ENCODE data around the gene FBXO7.

FBXO7 gene

DNA sequence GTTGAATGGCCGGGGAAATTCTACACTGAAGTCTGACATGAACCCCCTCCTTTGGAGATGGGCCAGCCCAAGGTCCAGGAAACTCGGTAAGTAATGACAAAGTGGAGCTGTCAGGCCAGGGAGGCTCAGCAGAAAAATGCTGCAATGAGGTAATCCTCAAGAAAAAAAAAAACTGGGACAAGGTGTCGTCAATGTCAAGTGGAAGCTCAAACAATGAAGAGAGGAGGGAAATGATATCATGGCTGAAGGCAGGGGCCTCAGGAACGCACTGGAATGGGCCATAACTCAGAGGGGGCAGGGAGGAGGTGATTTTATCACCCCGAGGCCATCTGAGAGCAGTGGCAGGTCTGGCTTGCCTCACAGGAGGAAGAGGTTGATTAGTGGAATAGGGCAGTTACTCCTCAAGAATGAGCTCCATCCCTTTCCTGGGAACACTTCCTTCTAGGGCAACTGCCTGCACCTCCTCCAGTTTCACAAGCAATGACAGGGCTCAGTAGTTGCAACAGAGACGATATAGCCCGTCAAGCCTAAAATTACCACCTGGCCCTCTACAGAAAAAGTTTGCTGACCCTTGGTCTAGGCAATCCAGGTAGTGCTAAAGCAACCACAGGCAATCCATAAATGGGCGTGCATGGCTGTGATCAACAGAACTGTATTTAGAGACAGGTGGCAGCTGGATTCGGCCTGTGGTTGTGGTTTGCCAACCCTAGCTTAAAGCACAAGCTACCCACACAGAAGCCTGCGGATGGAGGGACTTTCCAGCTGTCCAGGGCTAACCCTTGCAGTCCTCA, 65.2 kb downstream of the FBXO7 start:
- no peak overlapping the region for H3K4me2 ChIP-seq (ENCODE audit: insufficient read depth, low read length)
- H4K20me1 ChIP-seq (ENCODE audit: insufficient read depth, low read length), result no peaks in the 10 kb centered on the region; the same call in 1 of the 2 replicates
- ATAC-seq (ENCODE audit: insufficient read depth, low read depth) (peak; percentile 55; the same call in 2 of the 3 replicates), DNase-seq (no peak)
- H3K9ac ChIP-seq (ENCODE audit: low read depth, low read length), result no peak overlapping the region
- H3K27me3 ChIP-seq (ENCODE audit: insufficient read depth, low read length, poor library complexity), result peaks cover 4% of the 10 kb centered on the region
- H2AFZ ChIP-seq (ENCODE audit: low read depth, low read length), result no peak overlapping the region
- H3K4me1 ChIP-seq (ENCODE audit: insufficient read depth, low read length), result no peaks in the 10 kb centered on the region
- TF ChIP-seq, protein P1, sequence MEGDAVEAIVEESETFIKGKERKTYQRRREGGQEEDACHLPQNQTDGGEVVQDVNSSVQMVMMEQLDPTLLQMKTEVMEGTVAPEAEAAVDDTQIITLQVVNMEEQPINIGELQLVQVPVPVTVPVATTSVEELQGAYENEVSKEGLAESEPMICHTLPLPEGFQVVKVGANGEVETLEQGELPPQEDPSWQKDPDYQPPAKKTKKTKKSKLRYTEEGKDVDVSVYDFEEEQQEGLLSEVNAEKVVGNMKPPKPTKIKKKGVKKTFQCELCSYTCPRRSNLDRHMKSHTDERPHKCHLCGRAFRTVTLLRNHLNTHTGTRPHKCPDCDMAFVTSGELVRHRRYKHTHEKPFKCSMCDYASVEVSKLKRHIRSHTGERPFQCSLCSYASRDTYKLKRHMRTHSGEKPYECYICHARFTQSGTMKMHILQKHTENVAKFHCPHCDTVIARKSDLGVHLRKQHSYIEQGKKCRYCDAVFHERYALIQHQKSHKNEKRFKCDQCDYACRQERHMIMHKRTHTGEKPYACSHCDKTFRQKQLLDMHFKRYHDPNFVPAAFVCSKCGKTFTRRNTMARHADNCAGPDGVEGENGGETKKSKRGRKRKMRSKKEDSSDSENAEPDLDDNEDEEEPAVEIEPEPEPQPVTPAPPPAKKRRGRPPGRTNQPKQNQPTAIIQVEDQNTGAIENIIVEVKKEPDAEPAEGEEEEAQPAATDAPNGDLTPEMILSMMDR (IDR thresholded peaks at IDR 0.05; ENCODE audit: borderline replicate concordance, extremely low read depth, low read length, poor library complexity, severe bottlenecking), result no peak
- TF ChIP-seq EZH2 (IDR thresholded peaks at IDR 0.05; ENCODE audit: borderline replicate concordance, low read depth, low read length, severe bottlenecking), result no peak
- no peaks in the 10 kb centered on the region for H3K79me2 ChIP-seq (ENCODE audit: insufficient read depth, low read length)
- no peak overlapping the region for H3K27ac ChIP-seq (ENCODE audit: low read length)
- H3K36me3 ChIP-seq (ENCODE audit: insufficient read depth, low read length), result no peaks in the 10 kb centered on the region
- H3K9me3 ChIP-seq (ENCODE audit: insufficient read depth, low read length, severe bottlenecking), result no peaks in the 10 kb centered on the region
- H3K4me3 ChIP-seq (ENCODE audit: low read depth in 1 of 2, low read length in 2 of 2), result no peak overlapping the region

DNA sequence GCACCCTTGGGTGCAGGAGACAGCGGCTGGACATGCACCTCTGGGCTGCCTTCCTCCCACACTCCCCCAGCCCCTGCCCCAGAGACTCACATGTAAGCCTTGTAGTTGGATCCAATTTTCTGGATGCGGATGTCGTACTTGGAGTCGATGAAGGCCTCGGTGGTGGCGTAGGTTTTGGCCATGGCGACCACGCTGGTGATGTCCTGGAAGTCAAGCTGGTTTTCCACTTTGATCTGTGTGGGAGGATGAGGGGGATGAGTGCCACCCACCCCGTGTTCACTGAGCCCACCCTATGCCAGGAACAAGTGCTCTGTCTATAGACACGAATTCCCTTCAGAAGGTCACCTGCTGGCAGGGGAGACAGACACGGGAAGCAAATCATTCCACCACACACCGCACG, 66.9 kb downstream of the FBXO7 start:
- Histone ChIP-seq H3K9ac (ENCODE audit: low read depth, low read length) (no peak overlapping the region), H3K9me3 (ENCODE audit: insufficient read depth, low read length, severe bottlenecking) (no peaks in the 10 kb centered on the region), H3K27me3 (ENCODE audit: insufficient read depth, low read length, poor library complexity) (no peaks in the 10 kb centered on the region), H3K4me1 (ENCODE audit: insufficient read depth, low read length) (no peaks in the 10 kb centered on the region), H3K4me2 (ENCODE audit: insufficient read depth, low read length) (no peak overlapping the region), H3K4me3 (ENCODE audit: low read depth in 1 of 2, low read length in 2 of 2) (no peak overlapping the region), H3K27ac (ENCODE audit: low read length) (no peak overlapping the region), H4K20me1 (ENCODE audit: insufficient read depth, low read length) (no peaks in the 10 kb centered on the region; the same call in 1 of the 2 replicates), H2AFZ (ENCODE audit: low read depth, low read length) (no peak overlapping the region), H3K36me3 (ENCODE audit: insufficient read depth, low read length) (no peaks in the 10 kb centered on the region), H3K79me2 (ENCODE audit: insufficient read depth, low read length) (no peaks in the 10 kb centered on the region)
- DNase-seq, result no peak
- TF ChIP-seq, protein P1 (IDR thresholded peaks at IDR 0.05; ENCODE audit: borderline replicate concordance, extremely low read depth, low read length, poor library complexity, severe bottlenecking), result no peak
- ATAC-seq (ENCODE audit: insufficient read depth, low read depth), result no peak

DNA sequence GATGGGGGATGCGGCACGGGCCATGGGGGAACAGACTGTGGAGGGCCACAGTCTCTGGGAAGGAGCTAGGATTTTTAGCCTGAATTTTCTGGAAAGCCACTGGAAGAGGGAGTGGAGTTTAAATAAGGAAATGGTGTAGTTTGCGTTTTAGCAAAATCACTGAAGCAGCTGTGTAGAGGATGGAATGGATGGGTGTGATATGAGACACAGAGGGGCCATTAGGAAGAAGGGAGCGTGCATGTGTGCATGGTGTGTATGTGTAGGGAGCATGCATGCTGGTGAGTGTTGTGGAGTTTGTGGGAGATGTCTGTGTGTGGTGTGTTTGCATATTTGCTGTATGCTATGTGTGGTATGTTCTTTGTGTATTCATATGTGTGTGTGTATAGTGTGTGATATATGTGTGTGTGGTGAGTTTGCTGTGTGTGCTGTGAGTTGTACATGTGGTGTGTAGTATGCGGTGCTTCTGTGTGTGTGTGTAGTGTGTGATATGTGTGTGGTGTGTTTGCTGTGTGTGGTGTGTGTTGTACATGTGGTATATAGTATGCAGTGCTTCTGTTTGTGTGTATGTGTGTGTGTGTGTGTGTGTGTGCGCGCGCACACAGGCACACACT, 67.6 kb downstream of the FBXO7 start:
- Histone ChIP-seq H3K9ac (ENCODE audit: low read depth, low read length) (no peak overlapping the region), H3K36me3 (ENCODE audit: insufficient read depth, low read length) (no peaks in the 10 kb centered on the region), H3K79me2 (ENCODE audit: insufficient read depth, low read length) (no peaks in the 10 kb centered on the region), H3K27me3 (ENCODE audit: insufficient read depth, low read length, poor library complexity) (no peaks in the 10 kb centered on the region), H3K4me3 (ENCODE audit: low read depth in 1 of 2, low read length in 2 of 2) (no peak overlapping the region), H3K27ac (ENCODE audit: low read length) (no peak overlapping the region), H3K9me3 (ENCODE audit: insufficient read depth, low read length, severe bottlenecking) (no peaks in the 10 kb centered on the region), H3K4me1 (ENCODE audit: insufficient read depth, low read length) (no peaks in the 10 kb centered on the region), H4K20me1 (ENCODE audit: insufficient read depth, low read length) (no peaks in the 10 kb centered on the region; the same call in 1 of the 2 replicates), H3K4me2 (ENCODE audit: insufficient read depth, low read length) (no peak overlapping the region), H2AFZ (ENCODE audit: low read depth, low read length) (no peak overlapping the region)
- ATAC-seq (ENCODE audit: insufficient read depth, low read depth), result no peak
- DNase-seq, result no peak
- no peak for TF ChIP-seq EZH2 (IDR thresholded peaks at IDR 0.05; ENCODE audit: borderline replicate concordance, low read depth, low read length, severe bottlenecking)
- TF ChIP-seq, protein P1 (IDR thresholded peaks at IDR 0.05; ENCODE audit: borderline replicate concordance, extremely low read depth, low read length, poor library complexity, severe bottlenecking), result no peak
